Activated T-cell treated with anti-CD3 and anti-CD28 coated beads, Interleukin-2, amount 50 U/mL, for 72 hours (primary cell): ENCODE data around the gene EDEM1. TPM values are rescaled to one million over a fixed set of nuclear protein-coding genes. Genes with fewer than 3 reads are reported as not detected.
"Not testable (repeated sequence)": the region's sequence is repeated elsewhere in the genome, so short reads cannot be mapped to it uniquely, and the experiment has no call there.

Source experiments
- ATAC-seq, 2 donors: fragments of 150-1000 bp; cut with Tn5 transposase; replicated peaks in 1 of 2; 2 replicates each; pipeline ENCODE4 v1.10.0; 2021; ENCODE audit warnings: moderate library complexity in 2 of 2, mild to moderate bottlenecking in 1 of 2
- DNase-seq, 2 donors: peaks; one replicate each; pipeline ENCODE4 v3.0.0; 2021 to 2022; ENCODE audit warnings: mixed read lengths in 1 of 2
- H3K27ac Mint-ChIP-seq: one replicate; pipeline ENCODE4 v1.8.0; 2022; ENCODE audit warnings: mild to moderate bottlenecking, moderate library complexity, mixed read lengths
- H3K27me3 Mint-ChIP-seq: one replicate; pipeline ENCODE4 v1.8.0; 2022; ENCODE audit warnings: low read depth, mixed read lengths
- H3K36me3 Mint-ChIP-seq, 2 donors: one replicate each; pipeline ENCODE4 v1.8.0; 2022; ENCODE audit warnings: mixed read lengths in 2 of 2, mild to moderate bottlenecking in 1 of 2; ENCODE audit not compliant: insufficient read depth in 2 of 2
- H3K4me1 Mint-ChIP-seq: one replicate; pipeline ENCODE4 v1.8.0; 2022; ENCODE audit warnings: low read depth, mixed read lengths
- H3K4me3 Mint-ChIP-seq, 2 donors: one replicate each; pipeline ENCODE4 v1.8.0; 2022; ENCODE audit warnings: mild to moderate bottlenecking in 2 of 2, mixed read lengths in 2 of 2, moderate library complexity in 2 of 2
- H3K9me3 Mint-ChIP-seq, 2 donors: one replicate each; pipeline ENCODE4 v1.8.0; 2022; ENCODE audit warnings: mixed read lengths in 2 of 2
- total RNA-seq, 2 donors: library from RNA; stranded (reverse); gene quantifications; one replicate each; pipeline ENCODE4 v1.2.3, GENCODE V29; 2022

EDEM1 gene
- total RNA-seq, 2 donors from 2014 or later: 225 to 272 TPM

DNA sequence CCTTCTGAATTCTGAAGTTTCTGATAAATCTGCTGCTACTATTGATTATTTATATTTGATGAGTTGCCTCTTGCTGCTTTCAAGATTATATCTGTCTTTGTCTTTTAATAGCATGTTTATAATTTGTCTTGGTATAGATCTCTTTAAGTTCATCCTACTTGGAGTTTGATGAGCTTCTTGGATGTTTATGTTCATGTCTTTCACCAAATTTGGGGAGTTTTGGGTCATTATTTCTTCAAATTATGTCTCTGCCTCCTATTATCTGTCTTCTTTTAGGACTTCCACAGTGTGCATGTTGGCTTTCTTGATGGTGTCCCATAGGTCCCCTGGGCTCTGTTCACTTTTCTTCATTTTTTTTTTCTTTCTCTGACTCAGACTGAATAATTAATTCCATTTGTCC is 32.3 kb upstream of the EDEM1 start:
- H3K27ac Mint-ChIP-seq: no peak overlapping the region
- peaks cover 38% of the 10 kb centered on the region for H3K4me1 Mint-ChIP-seq
- no peaks in the 10 kb centered on the region for H3K27me3 Mint-ChIP-seq
- no peaks in the 10 kb centered on the region for H3K9me3 Mint-ChIP-seq
- no peak for DNase-seq
- no peak overlapping the region for H3K4me3 Mint-ChIP-seq
- peaks cover 2 to 15% of the 10 kb centered on the region in 2 donors for H3K36me3 Mint-ChIP-seq
- ATAC-seq: no peak

GRCh38 chr3:5160321-5160720 is 27.2 kb upstream of the EDEM1 start:
- no peaks in the 10 kb centered on the region for H3K27me3 Mint-ChIP-seq
- H3K4me1 Mint-ChIP-seq: peaks cover 58% of the 10 kb centered on the region
- H3K36me3 Mint-ChIP-seq: peaks cover 0 to 1% of the 10 kb centered on the region in 2 donors
- H3K27ac Mint-ChIP-seq: peak overlapping the region; percentile 82
- peak overlapping the region in 1 of 2 donors; percentile 56 for H3K4me3 Mint-ChIP-seq
- no peaks in the 10 kb centered on the region for H3K9me3 Mint-ChIP-seq
- no peak for DNase-seq
- ATAC-seq: no peak

DNA sequence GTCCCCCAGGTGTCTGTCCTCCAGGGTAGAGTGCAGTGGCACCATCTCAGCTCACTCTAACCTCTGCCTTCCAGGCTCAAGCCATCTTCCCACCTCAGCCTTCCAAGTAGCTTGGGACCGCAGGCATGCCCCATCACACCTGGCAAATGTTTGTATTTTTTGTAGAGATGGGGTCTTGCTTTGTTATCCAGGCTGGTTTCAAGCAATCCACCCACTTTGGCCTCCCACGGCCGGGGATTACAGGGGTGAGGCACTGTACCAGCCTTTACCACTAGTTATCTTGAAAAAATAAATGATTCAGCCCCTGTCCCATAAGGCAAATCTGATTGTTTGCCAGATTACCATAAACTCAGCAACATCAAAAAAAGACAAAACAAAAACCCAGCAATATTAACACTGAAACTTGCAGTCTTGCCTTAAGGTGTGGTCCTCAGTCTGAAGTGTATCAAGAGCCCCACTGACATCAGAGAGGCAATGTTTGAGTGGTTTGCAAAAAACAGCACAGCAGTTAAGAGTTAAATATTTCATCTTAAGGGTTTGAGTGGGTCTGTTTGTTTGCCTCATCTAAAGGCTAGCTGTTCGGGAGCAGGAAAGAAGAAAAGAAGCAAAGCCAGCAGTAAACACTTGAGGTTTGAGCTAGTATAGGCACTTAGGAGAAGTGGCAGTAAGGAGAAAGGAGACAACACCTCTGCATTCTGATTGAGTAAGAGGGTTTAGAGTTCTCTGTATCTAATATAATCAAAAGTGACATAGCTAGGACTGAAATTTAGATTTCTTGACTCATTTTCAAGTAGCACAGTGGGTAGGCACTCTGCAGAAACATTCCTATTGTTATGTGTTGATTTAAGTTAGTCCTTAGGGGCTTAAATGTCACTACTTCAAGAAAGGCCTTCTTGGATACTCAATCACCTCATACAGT is 26.3 kb upstream of the EDEM1 start:
- ATAC-seq (peak; percentile 76 to 77), DNase-seq (peak; percentile 21 to 27)
- H3K27ac Mint-ChIP-seq: peak overlapping the region; percentile 80
- H3K9me3 Mint-ChIP-seq: no peaks in the 10 kb centered on the region
- H3K27me3 Mint-ChIP-seq: no peaks in the 10 kb centered on the region
- peaks cover 0 to 1% of the 10 kb centered on the region in 2 donors for H3K36me3 Mint-ChIP-seq
- peaks cover 60% of the 10 kb centered on the region for H3K4me1 Mint-ChIP-seq
- H3K4me3 Mint-ChIP-seq: peak overlapping the region; percentile 30 to 56

GRCh38 chr3:5162102-5162501 is 25.4 kb upstream of the EDEM1 start:
- Mint-ChIP-seq H3K4me3 (peak overlapping the region in 1 of 2 donors; percentile 40), H3K27ac (peak overlapping the region; percentile 39), H3K9me3 (no peaks in the 10 kb centered on the region), H3K4me1 (peaks cover 65% of the 10 kb centered on the region), H3K36me3 (peaks cover 1 to 2% of the 10 kb centered on the region in 2 donors), H3K27me3 (no peaks in the 10 kb centered on the region)
- DNase-seq (no peak), ATAC-seq (peak in 1 of 2 donors; percentile 27)

DNA sequence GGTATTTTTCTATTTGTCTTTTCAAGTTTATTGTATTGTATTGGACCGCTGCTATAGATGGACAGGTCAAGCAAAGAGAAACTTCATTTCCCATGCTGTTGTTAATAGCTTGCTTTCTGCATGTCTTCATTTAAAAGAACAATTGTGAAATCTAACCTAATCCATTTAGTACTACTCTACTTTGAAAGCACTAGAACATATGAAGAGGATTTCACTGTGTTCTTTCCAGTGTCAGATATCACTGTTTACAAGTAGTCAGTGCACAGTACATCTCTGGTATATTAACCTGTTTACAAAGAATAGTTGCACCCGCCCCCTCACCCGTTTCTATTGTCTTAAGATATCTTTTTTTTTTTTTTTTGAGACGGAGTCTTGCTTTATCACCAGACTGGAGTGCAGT is 21.8 kb upstream of the EDEM1 start:
- DNase-seq (no peak), ATAC-seq (no peak)
- Mint-ChIP-seq H3K4me1 (peaks cover 57% of the 10 kb centered on the region), H3K27me3 (no peaks in the 10 kb centered on the region), H3K4me3 (peak overlapping the region in 1 of 2 donors; percentile 31), H3K9me3 (no peaks in the 10 kb centered on the region), H3K36me3 (peaks cover 2 to 3% of the 10 kb centered on the region in 2 donors), H3K27ac (no peak overlapping the region)

- H3K4me3 Mint-ChIP-seq: no peak overlapping the region
- ATAC-seq: no peak
- H3K27ac Mint-ChIP-seq: peak overlapping the region; percentile 7
- no peak for DNase-seq
- no peaks in the 10 kb centered on the region for H3K9me3 Mint-ChIP-seq
- peaks cover 2 to 3% of the 10 kb centered on the region in 2 donors for H3K36me3 Mint-ChIP-seq
- H3K27me3 Mint-ChIP-seq: no peaks in the 10 kb centered on the region
- H3K4me1 Mint-ChIP-seq: peaks cover 46% of the 10 kb centered on the region
Measured at GRCh38 chr3:5166846-5167245, 20.7 kb upstream of the EDEM1 start.

DNA sequence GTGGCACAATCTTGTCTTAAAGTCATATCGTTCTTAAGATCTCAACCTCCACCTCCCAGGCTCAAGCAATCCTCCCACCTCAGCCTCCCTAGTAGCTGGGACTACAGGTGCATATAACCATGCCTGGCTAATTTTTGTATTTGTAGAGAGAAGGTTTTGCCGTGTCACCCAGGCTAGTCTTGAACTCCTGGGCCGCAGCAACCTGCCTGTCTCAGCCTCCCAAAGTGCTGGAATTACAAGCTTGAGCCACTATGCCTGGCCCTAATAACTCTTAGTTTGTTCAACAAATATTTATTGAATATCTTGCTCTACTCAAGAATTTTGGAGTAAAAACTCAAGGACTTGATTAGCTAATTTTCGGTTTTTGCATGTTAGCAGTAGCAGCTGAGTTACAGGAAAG is 19.4 kb upstream of the EDEM1 start:
- no peaks in the 10 kb centered on the region for H3K27me3 Mint-ChIP-seq
- peaks cover 39% of the 10 kb centered on the region for H3K4me1 Mint-ChIP-seq
- H3K9me3 Mint-ChIP-seq: no peaks in the 10 kb centered on the region
- DNase-seq (no peak), ATAC-seq (no peak)
- H3K36me3 Mint-ChIP-seq: peaks cover 4 to 5% of the 10 kb centered on the region in 2 donors
- H3K27ac Mint-ChIP-seq: no peak overlapping the region
- H3K4me3 Mint-ChIP-seq: no peak overlapping the region

DNA sequence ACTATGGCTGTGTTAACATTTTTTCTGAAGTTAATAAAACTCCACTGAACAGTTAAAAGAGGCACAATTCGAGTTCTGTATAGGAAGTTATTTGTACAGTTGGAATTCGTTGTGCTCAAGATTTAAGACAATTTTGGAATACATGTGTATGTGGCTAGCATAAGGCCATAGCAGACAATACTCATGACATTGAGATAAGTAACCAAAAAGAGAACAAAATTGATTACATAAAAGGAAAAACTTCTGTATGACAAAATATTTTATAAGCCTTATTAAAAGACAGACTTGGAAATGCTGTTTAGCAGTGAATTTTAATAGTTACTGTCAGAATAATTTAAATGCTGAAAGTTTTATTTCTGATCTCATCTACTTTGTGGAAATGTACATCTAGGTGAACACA is 17.7 kb upstream of the EDEM1 start:
- H3K27ac Mint-ChIP-seq: peak overlapping the region; percentile 79
- no peak for ATAC-seq
- H3K27me3 Mint-ChIP-seq: no peaks in the 10 kb centered on the region
- H3K4me3 Mint-ChIP-seq: no peak overlapping the region
- no peak for DNase-seq
- peaks cover 4 to 5% of the 10 kb centered on the region in 2 donors for H3K36me3 Mint-ChIP-seq
- H3K4me1 Mint-ChIP-seq: peaks cover 30% of the 10 kb centered on the region
- H3K9me3 Mint-ChIP-seq: no peaks in the 10 kb centered on the region

GRCh38 chr3:5170975-5171374 is 16.5 kb upstream of the EDEM1 start:
- H3K27me3 Mint-ChIP-seq: no peaks in the 10 kb centered on the region
- peaks cover 18% of the 10 kb centered on the region for H3K4me1 Mint-ChIP-seq
- H3K27ac Mint-ChIP-seq: no peak overlapping the region
- DNase-seq (no peak), ATAC-seq (no peak)
- H3K36me3 Mint-ChIP-seq: peaks cover 4 to 5% of the 10 kb centered on the region in 2 donors
- no peaks in the 10 kb centered on the region for H3K9me3 Mint-ChIP-seq
- no peak overlapping the region for H3K4me3 Mint-ChIP-seq

DNA sequence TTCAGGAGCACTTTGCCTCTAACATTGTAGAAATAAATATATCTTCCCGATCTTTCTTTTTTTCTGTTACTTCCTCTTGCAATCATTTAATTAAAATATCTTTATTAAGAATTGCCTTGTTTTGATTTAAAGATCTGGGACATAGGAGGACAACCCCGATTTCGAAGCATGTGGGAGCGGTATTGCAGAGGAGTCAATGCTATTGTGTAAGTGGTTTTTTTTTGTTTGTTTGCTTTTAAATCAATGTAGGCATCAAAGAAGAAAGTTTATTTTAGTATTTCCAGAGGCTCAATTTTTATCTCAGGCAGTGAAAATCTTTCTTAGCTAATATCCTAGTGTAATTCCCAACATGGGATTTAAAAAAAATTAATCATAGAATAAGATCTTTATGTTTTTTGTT is 15.5 kb upstream of the EDEM1 start:
- H3K9me3 Mint-ChIP-seq: no peaks in the 10 kb centered on the region
- H3K36me3 Mint-ChIP-seq: peaks cover 2 to 4% of the 10 kb centered on the region in 2 donors
- no peaks in the 10 kb centered on the region for H3K27me3 Mint-ChIP-seq
- DNase-seq: no peak
- H3K4me3 Mint-ChIP-seq: no peak overlapping the region
- peaks cover 7% of the 10 kb centered on the region for H3K4me1 Mint-ChIP-seq
- ATAC-seq: no peak
- H3K27ac Mint-ChIP-seq: no peak overlapping the region

DNA sequence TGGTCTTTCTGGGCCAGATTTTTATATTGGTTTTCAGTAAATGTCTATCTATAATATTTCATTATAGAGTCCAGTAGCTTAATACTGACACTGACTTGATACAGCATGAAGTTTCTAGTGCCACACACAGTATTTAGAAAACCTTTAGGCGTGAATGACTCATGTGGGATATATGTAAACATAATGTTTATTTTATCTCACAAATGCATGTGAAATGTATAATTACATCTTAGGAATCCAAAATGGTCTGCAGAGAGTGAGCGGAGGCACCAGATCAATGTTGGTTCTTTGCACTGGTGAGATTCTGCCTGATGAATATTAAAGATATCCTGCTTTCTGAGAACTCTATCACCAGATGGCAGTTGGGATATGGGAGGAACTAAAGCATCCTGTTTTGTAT is 8.5 kb upstream of the EDEM1 start:
- H3K36me3 Mint-ChIP-seq, H3K4me1 Mint-ChIP-seq, H3K9me3 Mint-ChIP-seq, ATAC-seq, DNase-seq, H3K4me3 Mint-ChIP-seq, H3K27me3 Mint-ChIP-seq: not testable (repeated sequence)
- peak overlapping the region; percentile 77 for H3K27ac Mint-ChIP-seq

DNA sequence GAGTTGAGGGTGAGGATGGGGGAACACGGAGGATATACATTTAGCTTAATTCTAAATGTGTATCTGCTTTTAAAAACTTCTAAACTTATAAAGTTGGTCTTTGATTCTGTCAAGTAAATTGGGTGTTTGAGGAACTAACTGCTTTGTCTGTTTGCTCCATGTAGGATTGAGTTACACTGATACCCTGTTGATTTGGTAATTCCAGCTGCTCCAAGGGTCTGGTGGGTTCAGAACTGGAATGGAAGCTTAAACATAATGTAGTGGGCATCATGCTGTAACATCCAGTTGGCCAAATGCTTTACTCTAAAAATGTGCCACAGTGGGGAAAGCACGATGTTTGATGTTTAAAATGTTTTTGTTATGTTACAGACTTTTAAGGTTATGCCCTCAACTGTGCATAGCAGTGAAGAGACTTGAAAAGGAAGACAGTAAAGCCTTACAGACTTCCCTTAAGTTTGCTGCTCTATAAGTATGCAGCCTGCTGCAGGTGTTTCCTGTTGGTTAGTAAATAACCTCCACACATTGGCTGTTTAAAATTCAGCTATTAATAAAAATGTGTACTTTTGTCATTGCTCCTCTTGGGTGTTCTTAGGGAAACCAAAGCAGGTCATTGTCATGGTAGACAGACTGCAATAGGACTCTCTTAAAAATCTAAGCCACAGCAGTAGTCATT is 5.9 kb upstream of the EDEM1 start:
- H3K27ac Mint-ChIP-seq: no peak overlapping the region
- no peak for ATAC-seq
- H3K9me3 Mint-ChIP-seq: no peaks in the 10 kb centered on the region
- no peak overlapping the region for H3K4me3 Mint-ChIP-seq
- no peaks in the 10 kb centered on the region for H3K27me3 Mint-ChIP-seq
- peaks cover 5% of the 10 kb centered on the region for H3K4me1 Mint-ChIP-seq
- DNase-seq: no peak
- peaks cover 4 to 10% of the 10 kb centered on the region in 2 donors for H3K36me3 Mint-ChIP-seq

DNA sequence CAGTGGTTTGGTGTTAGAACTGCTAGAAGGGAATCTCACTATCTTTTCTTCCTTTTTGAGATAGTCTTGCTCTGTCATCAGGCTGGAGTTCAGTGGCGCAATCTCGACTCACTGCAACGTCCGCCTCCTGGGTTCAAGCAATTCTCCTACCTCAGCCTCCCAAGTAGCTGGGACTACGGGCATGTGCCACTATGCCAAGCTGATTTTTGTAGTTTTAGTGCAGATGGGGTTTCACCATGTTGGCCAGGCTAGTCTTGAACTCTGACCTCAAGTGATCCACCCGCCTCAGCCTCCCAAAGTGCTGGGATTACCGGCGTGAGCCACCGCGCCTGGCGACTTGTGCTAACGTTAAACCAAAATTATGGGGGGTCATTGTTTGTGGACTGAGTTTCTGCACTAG is 3.8 kb upstream of the EDEM1 start:
- H3K4me3 Mint-ChIP-seq, H3K36me3 Mint-ChIP-seq: not testable (repeated sequence)

More for the DNA sequence above, 3.8 kb upstream of the EDEM1 start:
- DNase-seq, ATAC-seq, H3K9me3 Mint-ChIP-seq, H3K27me3 Mint-ChIP-seq: not testable (repeated sequence)
- H3K27ac Mint-ChIP-seq: peak overlapping the region; percentile 38
- peaks cover 12% of the 10 kb centered on the region for H3K4me1 Mint-ChIP-seq
